DOHH2 (cell line): Measurements from ENCODE around the gene TMEM9.

ENCODE experiments used
- CTCF ChIP-seq: fragments of 200-600 bp; sonication (generic); IDR thresholded peaks from one replicate; pipeline ENCODE4 v1.5.1; 2014; ENCODE audit warnings: antibody characterized with exemption, mild to moderate bottlenecking, low read depth, low read length; ENCODE audit not compliant: poor library complexity, severe bottlenecking
- EZH2phosphoT487 ChIP-seq: fragments of 200-600 bp; sonication (generic); IDR thresholded peaks from 2 replicates; pipeline ENCODE4 v1.6.1; 2017; ENCODE audit warnings: borderline replicate concordance, mild to moderate bottlenecking, antibody characterized with exemption, low read length, moderate library complexity, mixed read lengths

- TF ChIP-seq CTCF (no peak), EZH2phosphoT487 (no peak)
Measured at GRCh38 chr1:201169203-201169602, 14.9 kb upstream of the TMEM9 start.
